Right renal pelvis (tissue), 4 donors: ENCODE measurements around the gene SCN1A. TPM values are rescaled to one million over a fixed set of nuclear protein-coding genes. Genes with fewer than 3 reads are reported as not detected.

Source experiments
- polyA plus RNA-seq, 4 donors: library from polyadenylated mRNA; unstranded; fragments of 120-200 nt; gene quantifications; one replicate each; pipeline ENCODE4 v1.2.1, GENCODE V29; 2013; ENCODE audit not compliant: insufficient read length in 4 of 4

SCN1A gene
- polyA plus RNA-seq, 4 donors, result 0.03 to 0.37 (median 0.21) TPM

Other genes starting within 250 kb of the SCN1A start
- 10 to 100 TPM; 23.9 to 28.5 (median 26.4) TPM for gene TTC21B, start 174.2 kb downstream of the SCN1A start, polyA plus RNA-seq
- gene SCN9A, start 247.9 kb upstream of the SCN1A start, polyA plus RNA-seq, result 1 to 10 TPM; 1.6 to 2.7 (median 1.9) TPM